GM18498 (cell line): Measurements from ENCODE around the gene PDZD7.
"Not testable (repeated sequence)": the region's sequence is repeated elsewhere in the genome, so short reads cannot be mapped to it uniquely, and the experiment has no call there.

Source experiments
- ATAC-seq: cut with Tn5 transposase; IDR thresholded peaks from one replicate; pipeline ENCODE4 v1.9.1; 2021; ENCODE audit warnings: mild to moderate bottlenecking, moderate library complexity; ENCODE audit not compliant: unreplicated experiment

PDZD7 gene

DNA sequence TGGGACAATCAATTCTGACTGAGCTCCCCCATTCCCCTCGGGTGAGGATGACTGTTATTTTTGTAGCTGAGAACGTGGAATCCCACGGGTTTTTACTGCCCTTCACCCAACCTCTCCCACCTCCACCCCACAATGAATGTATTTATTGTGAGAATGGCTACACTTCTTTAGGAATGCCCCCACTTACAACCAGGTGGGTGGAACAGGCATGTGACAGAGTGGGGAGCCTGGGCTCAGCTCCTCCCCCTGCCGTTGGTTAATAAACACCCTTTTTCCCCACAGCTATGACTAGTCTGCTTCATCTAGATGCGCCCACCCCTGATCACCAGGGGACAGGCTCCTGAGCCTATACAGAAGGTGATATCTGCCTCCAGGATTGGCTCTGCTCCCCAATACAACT lies 45.6 kb downstream of the PDZD7 start:
- ATAC-seq: no peak

- no peak for ATAC-seq
These were observed 46.2 kb downstream of the PDZD7 start for GRCh38 chr10:100984672-100985177.

- ATAC-seq: no peak
These were observed 46.9 kb downstream of the PDZD7 start for GRCh38 chr10:100983868-100984671.

DNA sequence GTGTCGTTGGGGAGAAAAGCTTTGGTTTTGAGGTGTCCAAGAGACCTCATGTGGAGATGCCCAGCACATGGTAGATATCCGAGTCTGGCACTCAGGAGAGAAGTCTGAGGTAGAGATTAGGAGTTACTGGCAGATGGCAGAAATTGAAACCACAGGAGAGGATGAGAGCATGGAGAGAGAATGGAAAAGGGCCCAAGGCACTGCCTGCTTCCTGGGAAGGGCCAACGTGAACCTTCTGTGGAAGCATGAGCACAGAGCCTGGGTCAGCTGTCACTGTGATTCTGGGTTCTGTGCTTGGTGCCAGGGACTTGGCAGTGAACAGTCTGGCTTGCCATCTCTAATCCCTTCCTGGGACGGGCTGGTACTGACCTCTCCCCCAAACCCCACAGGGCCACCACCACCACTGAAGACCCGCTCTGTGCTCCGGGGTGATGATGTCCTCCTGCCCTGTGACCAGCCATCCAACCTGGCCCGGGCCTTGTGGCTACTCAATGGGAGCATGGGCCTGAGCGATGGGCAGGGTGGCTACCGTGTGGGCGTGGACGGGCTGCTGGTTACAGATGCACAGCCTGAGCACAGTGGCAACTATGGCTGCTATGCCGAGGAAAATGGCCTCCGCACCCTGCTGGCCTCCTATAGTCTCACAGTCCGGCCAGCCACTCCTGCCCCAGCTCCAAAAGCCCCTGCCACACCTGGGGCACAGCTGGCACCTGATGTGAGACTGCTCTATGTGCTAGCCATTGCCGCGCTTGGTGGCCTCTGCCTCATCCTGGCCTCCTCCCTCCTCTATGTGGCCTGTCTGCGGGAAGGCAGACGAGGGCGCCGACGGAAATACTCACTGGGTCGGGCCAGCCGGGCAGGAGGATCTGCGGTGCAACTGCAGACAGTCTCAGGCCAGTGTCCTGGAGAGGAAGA lies 47.8 kb downstream of the PDZD7 start:
- no peak for ATAC-seq

DNA sequence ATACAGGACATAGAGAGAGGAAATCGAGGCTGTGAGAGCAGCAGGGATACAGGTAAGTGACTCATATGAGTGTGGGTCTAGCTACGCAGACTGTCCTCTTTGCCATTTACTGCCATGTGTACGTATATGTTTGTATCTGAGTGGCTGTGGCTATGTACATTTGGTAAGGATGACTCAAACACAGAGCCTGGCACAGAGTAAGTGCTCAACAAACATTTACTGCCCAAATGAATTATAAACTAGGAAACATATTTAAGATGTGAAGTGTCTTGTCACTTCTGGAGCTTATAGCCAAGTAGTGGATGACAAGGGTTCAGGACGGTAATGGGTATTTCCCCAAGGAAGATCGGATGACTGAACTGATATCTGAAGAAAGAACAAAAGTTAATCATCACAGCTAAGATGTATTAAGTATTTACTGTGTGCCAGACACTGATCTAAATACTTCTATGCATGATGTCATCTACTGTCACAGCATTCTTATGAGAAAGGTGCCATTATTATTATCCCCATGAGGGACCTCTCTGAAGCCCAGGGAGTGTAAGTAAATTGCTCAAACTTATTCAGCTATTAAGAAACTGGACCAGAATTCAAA lies 49.7 kb downstream of the PDZD7 start:
- no peak for ATAC-seq

DNA sequence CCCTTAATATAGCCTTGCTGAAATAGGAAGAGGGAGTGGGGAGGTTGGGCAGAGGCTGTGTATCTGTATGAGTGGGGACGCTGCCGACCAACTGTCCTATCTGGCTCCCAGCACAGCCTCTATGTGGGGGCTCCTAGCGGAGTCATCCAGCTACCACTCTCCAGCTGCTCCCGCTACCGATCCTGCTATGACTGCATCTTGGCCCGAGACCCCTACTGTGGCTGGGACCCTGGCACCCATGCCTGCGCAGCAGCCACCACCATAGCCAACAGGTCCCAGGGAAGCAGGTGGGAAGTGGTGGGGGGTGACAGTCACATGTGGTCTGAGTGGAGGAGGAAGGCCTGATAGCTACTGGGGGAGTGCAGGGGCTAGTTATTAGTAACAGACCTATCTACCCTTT lies 50.2 kb downstream of the PDZD7 start:
- ATAC-seq: no peak

DNA sequence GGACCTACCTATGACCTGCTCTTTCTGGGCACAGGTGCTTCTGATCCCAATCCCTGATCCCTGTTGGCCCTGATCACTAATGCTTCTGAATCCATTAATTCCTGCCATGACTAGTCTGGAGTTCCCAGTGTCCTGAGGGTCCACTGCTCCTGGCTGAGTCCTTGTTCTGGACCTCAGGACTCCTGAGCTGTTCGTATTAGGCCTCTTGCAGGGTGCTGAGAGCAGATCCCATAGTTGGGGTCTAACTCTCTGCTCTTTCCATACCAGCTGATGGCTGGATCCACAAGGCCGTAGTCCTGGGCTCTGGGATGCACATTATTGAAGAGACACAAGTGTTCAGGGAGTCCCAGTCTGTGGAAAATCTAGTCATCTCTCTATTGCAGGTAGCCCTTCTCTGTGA lies 50.6 kb downstream of the PDZD7 start:
- ATAC-seq: no peak

DNA sequence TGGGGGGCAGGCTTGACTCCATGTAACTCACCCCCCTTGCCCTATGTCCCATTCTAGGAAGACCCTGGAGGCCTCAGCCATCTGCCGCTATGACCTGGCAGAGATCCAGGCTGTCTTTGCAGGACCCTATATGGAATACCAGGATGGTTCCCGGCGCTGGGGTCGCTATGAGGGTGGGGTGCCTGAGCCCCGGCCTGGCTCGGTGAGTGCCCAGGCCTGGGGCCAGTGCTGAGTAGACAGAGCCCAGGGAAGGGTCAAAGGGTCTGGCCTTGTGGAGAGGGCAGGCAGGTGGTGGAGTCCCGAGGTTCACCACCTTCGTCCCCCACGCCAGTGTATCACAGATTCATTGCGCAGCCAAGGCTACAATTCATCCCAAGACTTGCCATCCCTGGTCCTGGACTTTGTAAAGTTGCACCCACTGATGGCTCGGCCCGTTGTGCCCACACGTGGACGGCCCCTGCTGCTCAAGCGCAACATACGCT lies 51.1 kb downstream of the PDZD7 start:
- ATAC-seq: no peak

DNA sequence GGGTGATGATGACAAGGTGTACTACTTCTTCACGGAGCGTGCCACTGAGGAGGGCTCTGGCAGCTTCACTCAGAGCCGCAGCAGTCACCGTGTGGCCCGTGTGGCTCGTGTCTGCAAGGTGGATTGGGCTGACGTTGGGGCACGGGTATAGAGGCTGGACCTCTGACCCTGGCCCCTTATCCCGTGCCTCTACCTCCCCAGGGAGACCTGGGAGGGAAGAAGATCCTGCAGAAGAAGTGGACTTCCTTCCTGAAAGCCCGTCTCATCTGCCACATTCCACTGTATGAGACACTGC lies 52.1 kb downstream of the PDZD7 start:
- ATAC-seq: no peak

DNA sequence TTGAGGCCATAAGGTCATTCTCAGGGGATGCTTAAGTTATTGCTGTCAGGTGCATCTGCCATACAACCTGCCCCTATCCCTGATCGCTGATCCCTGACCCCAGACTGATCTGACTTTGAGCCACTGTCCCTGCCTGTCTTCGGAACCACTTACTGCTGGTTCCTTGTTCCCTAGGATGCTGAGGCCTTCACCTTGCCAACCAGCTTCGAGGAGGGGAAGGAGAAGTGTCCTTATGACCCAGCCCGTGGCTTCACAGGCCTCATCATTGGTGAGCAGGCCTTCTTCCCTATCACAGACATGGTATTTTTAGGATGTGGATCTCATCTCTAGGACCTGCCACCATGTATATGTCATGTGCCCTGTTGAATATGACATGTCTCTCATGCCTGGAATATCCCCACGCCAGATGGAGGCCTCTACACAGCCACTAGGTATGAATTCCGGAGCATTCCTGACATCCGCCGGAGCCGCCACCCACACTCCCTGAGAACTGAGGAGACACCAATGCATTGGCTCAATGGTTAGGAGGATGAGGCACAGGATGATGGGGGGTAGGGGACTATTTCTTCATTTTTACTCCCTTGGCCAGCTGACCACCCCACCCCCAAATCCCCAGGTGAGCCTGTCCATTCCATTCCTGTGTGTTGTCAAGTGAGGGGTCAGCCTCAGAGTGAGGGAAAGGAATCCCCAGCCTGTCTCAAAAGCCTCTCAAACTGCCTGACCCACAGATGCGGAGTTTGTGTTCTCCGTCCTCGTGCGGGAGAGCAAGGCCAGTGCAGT lies 52.6 kb downstream of the PDZD7 start:
- no peak for ATAC-seq

DNA sequence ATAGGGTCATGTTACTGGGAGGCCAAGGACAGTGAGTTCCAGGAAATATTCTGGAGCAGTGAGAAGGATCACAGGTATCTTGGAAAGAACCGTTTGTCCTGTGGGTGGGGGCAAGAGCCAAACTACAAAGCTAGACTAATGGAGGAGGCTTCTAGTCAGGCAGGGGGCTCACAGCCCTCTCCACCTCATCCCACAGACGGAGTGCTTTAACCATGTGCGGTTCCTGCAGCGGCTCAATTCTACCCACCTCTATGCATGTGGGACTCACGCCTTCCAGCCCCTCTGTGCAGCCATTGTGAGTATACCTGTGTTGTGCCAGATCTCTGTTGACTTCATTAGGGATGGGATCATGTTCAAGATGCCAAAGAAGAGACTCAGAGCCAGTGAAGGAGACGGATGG lies 53.5 kb downstream of the PDZD7 start:
- no peak for ATAC-seq

DNA sequence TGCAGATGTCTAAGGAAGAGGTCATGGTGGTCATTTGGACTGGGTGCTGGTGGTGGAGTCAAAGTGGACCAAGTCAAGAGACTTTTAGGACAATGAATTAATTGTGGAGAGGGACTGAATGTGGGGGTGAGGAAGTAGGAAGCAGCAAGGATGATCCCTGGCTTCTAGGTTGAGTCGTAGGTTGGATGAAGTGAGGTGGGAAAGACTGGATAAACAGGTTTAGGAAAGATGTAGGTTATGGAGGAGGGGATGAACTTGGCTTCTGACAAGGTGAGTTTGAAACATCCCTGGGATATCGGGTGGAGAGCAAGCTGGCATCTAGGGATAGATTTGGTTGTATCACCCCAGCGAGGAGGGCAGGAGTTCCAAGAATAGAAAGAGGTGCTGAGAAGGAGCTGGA lies 54.0 kb downstream of the PDZD7 start:
- no peak for ATAC-seq

DNA sequence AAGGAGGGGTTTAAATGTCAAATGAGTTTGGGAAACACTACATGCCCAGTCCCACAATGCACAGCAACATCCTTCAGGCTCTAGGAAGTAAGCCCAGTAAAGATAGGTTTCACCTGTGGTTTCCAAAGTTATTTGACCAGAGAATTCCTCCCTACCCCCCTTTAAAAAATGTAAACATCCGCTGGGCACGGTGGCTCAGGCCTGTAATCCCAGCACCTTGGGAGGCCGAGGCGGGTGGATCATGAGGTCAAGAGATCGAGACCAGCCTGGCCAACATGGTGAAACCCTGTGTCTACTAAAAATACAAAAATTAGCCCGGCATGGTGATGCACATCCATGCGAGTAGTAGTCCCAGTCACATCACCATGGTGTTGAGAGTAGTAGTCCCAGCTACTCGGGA lies 55.5 kb downstream of the PDZD7 start:
- not testable (repeated sequence) for ATAC-seq

- ATAC-seq: no peak
These were observed 57.9 kb downstream of the PDZD7 start for GRCh38 chr10:100972904-100973535.

- no peak for ATAC-seq
These were observed 58.6 kb downstream of the PDZD7 start for GRCh38 chr10:100972115-100972903.

DNA sequence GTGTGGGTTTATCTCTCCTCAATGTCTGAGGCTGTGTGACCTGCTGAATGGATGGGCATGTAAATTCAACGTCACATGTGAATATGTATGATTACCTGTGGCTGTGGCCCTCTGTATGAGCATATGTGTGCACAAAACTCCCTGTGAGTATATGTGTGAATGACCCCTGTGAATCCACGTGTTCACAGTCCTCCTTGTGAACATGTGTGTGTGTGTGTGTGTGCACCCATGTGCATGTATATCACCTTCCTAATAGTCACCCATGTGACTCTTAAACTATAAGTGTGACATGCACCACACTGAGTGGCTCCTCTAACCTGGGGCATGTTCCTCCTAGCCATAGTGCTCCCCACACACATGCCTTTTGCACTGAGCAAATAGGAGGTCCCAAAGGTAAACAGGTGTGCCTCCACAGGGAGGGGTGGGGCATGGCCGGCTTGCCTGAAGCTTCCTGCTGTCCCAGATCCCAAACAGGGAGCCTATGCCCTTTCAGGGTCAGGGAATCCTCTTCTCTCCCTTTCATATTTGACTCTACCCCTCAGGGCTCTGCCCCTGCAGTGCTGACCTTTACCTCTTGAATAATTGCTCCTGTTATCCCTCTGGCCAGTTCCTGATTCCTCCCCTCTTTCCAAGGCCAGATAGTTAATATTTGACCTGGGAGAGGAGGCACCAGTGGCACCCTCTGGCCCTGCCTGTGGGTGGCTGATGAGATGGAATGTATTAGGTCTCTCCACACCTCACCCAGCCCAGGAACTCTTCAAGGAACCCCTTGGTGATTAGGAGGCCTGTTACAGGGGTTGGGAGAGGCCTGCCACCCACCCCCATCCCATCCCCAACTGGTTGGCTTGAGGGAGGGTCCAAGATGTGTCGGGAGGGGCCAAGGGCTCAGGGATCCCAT lies 59.8 kb downstream of the PDZD7 start:
- ATAC-seq: no peak

DNA sequence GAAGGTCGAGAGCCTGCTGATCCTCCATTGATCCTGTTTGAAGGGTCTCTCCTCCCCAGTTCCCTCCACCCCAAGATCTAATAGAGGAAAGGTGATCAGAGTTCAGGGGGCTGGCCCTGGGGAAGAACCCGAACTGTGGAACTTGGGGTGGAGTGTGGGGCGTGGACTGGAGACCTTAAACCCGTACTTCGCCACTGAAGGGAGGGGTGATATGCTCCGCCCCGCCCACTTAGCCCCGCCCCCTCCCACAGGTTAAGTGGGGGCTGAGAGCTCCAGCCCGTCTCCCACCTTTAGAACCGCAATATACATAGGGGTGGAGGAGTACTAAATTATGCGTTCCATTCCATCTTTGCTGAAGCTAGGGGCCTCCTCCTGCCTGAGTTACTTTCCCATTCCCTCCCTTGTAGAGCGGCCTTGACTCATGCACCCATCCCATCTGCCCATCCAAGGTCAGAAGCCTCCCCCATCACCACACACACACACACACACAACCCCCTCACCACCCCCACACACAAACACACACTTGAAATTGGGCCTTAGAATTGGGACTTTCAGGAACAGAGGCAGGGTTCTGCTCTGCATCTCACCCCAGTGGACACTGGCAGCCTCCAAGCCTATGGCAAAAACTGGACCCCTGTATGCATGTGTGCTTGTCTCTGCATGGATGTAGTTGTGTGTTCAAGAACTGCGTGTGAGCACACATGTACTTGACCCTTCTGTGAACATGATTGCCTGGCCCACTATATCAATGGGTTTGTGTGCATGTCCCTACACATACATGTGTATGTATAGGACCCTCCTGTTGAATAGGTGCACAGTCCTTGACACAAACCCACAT lies 60.6 kb downstream of the PDZD7 start:
- ATAC-seq: no peak
